SK-N-SH (cell line): ENCODE measurements around the gene SPON2. TPM values are rescaled to one million over a fixed set of nuclear protein-coding genes. Genes with fewer than 3 reads are reported as not detected.

Experiments
- CTCF ChIA-PET: fragments of 300-600, 350-600 bp; formaldehyde crosslinking; extraction: SDS; loops from one replicate; lab custom pipeline; 2021; lab: Yijun Ruan, JAX
- POLR2A ChIA-PET: fragments of 350-600 bp; sonication (Branson Sonifier 250); formaldehyde crosslinking; extraction: SDS; loops from one replicate; lab custom pipeline; 2020; ENCODE audit warnings: antibody characterized with exemption, inconsistent platforms; lab: Yijun Ruan, JAX
- DNase-seq: peaks from one replicate; pipeline ENCODE4 v3.0.0; 2012
- H2AFZ ChIP-seq: fragments of 200-600 bp; sonication (generic); 2 replicates; pipeline ENCODE4 v1.8.1; 2016; ENCODE audit warnings: antibody characterized with exemption, mild to moderate bottlenecking, low read depth
- H3F3A ChIP-seq: fragments of 200-600 bp; sonication (generic); replicated peaks from 2 replicates; pipeline ENCODE3; 2016; ENCODE audit warnings: antibody characterized with exemption, mild to moderate bottlenecking; ENCODE audit not compliant: insufficient read depth
- H3K27ac ChIP-seq, 2 experiments: fragments of 200-500 bp in 1 of 2; fragments of 200-600 bp in 1 of 2; sonication (Bioruptor generic) in 1 of 2; sonication (generic), shearing (Covaris generic) in 1 of 2; 2 replicates each; pipeline versions ENCODE4 v1.5.1 to v1.6.1; 2014 to 2016; ENCODE audit warnings: low read depth in 2 of 2, inconsistent platforms in 1 of 2, low read length in 1 of 2, mild to moderate bottlenecking in 1 of 2, mixed read lengths in 1 of 2
- H3K27me3 ChIP-seq: fragments of 200-600 bp; sonication (generic), shearing (Covaris generic); 2 replicates; pipeline ENCODE4 v1.6.1; 2016; ENCODE audit warnings: mixed run types; ENCODE audit not compliant: insufficient read depth
- H3K36me3 ChIP-seq, 2 experiments: fragments of 200-500 bp in 1 of 2; fragments of 200-600 bp in 1 of 2; sonication (Bioruptor generic) in 1 of 2; sonication (generic) in 1 of 2; replicated peaks in 1 of 2; 2 replicates each; pipeline versions ENCODE3 to v1.5.1; 2014 to 2016; ENCODE audit warnings: low read length in 1 of 2, mild to moderate bottlenecking in 1 of 2; ENCODE audit not compliant: insufficient read depth in 2 of 2, control insufficient read depth in 1 of 2
- H3K4me1 ChIP-seq, 2 experiments: fragments of 200-500 bp in 1 of 2; fragments of 200-600 bp in 1 of 2; sonication (Bioruptor generic) in 1 of 2; sonication (generic), shearing (Covaris generic) in 1 of 2; 2 replicates each; pipeline versions ENCODE4 v1.5.1 to v1.6.1; 2014 to 2016; ENCODE audit warnings: low read depth in 1 of 2, low read length in 1 of 2, mixed run types in 1 of 2; ENCODE audit not compliant: insufficient read depth in 2 of 2, control insufficient read depth in 1 of 2
- H3K4me2 ChIP-seq: fragments of 200-600 bp; sonication (generic), shearing (Covaris generic); 2 replicates; pipeline ENCODE4 v1.6.1; 2017; ENCODE audit warnings: mixed run types
- H3K4me3 ChIP-seq, 2 experiments: fragments of 200-500 bp in 1 of 2; fragments of 200-600 bp in 1 of 2; sonication (Bioruptor generic) in 1 of 2; sonication (generic), shearing (Covaris generic) in 1 of 2; 2 replicates each; pipeline versions ENCODE4 v1.5.1 to v1.8.1; 2014 to 2016; ENCODE audit warnings: low read depth in 2 of 2, inconsistent platforms in 1 of 2, low read length in 1 of 2, mild to moderate bottlenecking in 1 of 2, mixed read lengths in 1 of 2, moderate library complexity in 1 of 2
- H3K79me2 ChIP-seq: fragments of 200-600 bp; sonication (generic); 2 replicates; pipeline ENCODE4 v1.8.1; 2017; ENCODE audit warnings: mild to moderate bottlenecking; ENCODE audit not compliant: insufficient read depth
- H3K9ac ChIP-seq: fragments of 200-600 bp; sonication (generic); 2 replicates; pipeline ENCODE4 v1.6.1; 2017; ENCODE audit warnings: mixed run types
- H3K9me2 ChIP-seq: fragments of 200-600 bp; sonication (generic); 2 replicates; pipeline ENCODE4 v1.6.1; 2017; ENCODE audit warnings: mixed run types
- H3K9me3 ChIP-seq: fragments of 200-600 bp; sonication (generic); 2 replicates; pipeline ENCODE4 v1.6.1; 2017; ENCODE audit warnings: mixed run types, mild to moderate bottlenecking, moderate library complexity
- H4K20me1 ChIP-seq: fragments of 200-600 bp; sonication (generic); 2 replicates; pipeline ENCODE4 v1.6.1; 2017; ENCODE audit warnings: mild to moderate bottlenecking, mixed run types; ENCODE audit not compliant: insufficient read depth
- CHD2 ChIP-seq: fragments of 150-350 bp; IDR thresholded peaks from 2 replicates; pipeline ENCODE4 v1.6.1; 2018; ENCODE audit warnings: low read length; ENCODE audit not compliant: partially characterized antibody
- ELF1 ChIP-seq: IDR thresholded peaks from 2 replicates; pipeline ENCODE4 v1.4.0; 2012
- EP300 ChIP-seq, 2 experiments: IDR thresholded peaks; 2 replicates each; pipeline versions ENCODE4 v1.4.0 to v1.6.1; 2012; ENCODE audit warnings: borderline replicate concordance in 1 of 2, low read depth in 1 of 2, low read length in 1 of 2
- EZH2phosphoT487 ChIP-seq: fragments of 200-600 bp; sonication (generic); IDR thresholded peaks from 2 replicates; pipeline ENCODE4 v1.6.1; 2017; ENCODE audit warnings: low read depth, mixed run types, mild to moderate bottlenecking, antibody characterized with exemption, moderate library complexity, borderline replicate concordance
- FOSL2 ChIP-seq: IDR thresholded peaks from 2 replicates; pipeline ENCODE4 v1.4.0; 2012; ENCODE audit warnings: low read depth, mild to moderate bottlenecking, moderate library complexity, borderline replicate concordance
- FOXM1 ChIP-seq: IDR thresholded peaks from 2 replicates; pipeline ENCODE4 v1.4.0; 2012; ENCODE audit warnings: low read depth, mild to moderate bottlenecking
- GATA2 ChIP-seq: sonication (generic); formaldehyde crosslinking; IDR thresholded peaks from 2 replicates; pipeline ENCODE4 v1.5.0; 2020; ENCODE audit warnings: mild to moderate bottlenecking, missing genetic modification reagents
- MXI1 ChIP-seq: IDR thresholded peaks from 2 replicates; pipeline ENCODE4 v1.6.1; 2012; ENCODE audit warnings: mild to moderate bottlenecking, low read depth, low read length, improper control_type of control experiment
- NFIC ChIP-seq: IDR thresholded peaks from 2 replicates; pipeline ENCODE4 v1.4.0; 2012; ENCODE audit warnings: borderline replicate concordance
- NRF1 ChIP-seq: IDR thresholded peaks from 2 replicates; pipeline ENCODE4 v1.6.1; 2012; ENCODE audit warnings: low read depth, mild to moderate bottlenecking, low read length
- POLR2AphosphoS5 ChIP-seq: IDR thresholded peaks from 2 replicates; pipeline ENCODE4 v1.6.1; 2012; ENCODE audit warnings: low read depth, low read length
- RCOR1 ChIP-seq: fragments of 150-350 bp; IDR thresholded peaks from 2 replicates; pipeline ENCODE4 v1.6.1; 2017; ENCODE audit warnings: antibody characterized with exemption, low read length
- RFX5 ChIP-seq: IDR thresholded peaks from 2 replicates; pipeline ENCODE4 v1.6.1; 2012; ENCODE audit warnings: mild to moderate bottlenecking, improper control_type of control experiment, low read length
- RXRA ChIP-seq: IDR thresholded peaks from 2 replicates; pipeline ENCODE4 v1.4.0; 2012; ENCODE audit warnings: low read depth, mild to moderate bottlenecking, borderline replicate concordance
- SIN3A ChIP-seq: IDR thresholded peaks from 2 replicates; pipeline ENCODE4 v1.6.1; 2012; ENCODE audit warnings: low read depth, mild to moderate bottlenecking, low read length, moderate library complexity, borderline replicate concordance
- TAF1 ChIP-seq: IDR thresholded peaks from 2 replicates; pipeline ENCODE4 v1.6.1; 2012; ENCODE audit warnings: low read depth, mild to moderate bottlenecking, low read length, moderate library complexity, borderline replicate concordance
- TEAD4 ChIP-seq: IDR thresholded peaks from 2 replicates; pipeline ENCODE4 v1.4.0; 2012; ENCODE audit warnings: mild to moderate bottlenecking, borderline replicate concordance; ENCODE audit not compliant: insufficient read depth
- YY1 ChIP-seq: IDR thresholded peaks from 2 replicates; pipeline ENCODE4 v1.4.0; 2012; ENCODE audit warnings: low read depth, mild to moderate bottlenecking
- WGBS: methylation state at CpG from one replicate; pipeline ENCODE4 v1.1.6; 2017; ENCODE audit warnings: low lambda C conversion rate; 5-methylcytosine and 5-hydroxymethylcytosine counted together
- polyA plus RNA-seq, 3 experiments: library from polyadenylated mRNA; depleted of rRNA; stranded (reverse); fragments of >200 nt; gene quantifications; 2 replicates each; pipeline ENCODE4 v1.2.3, GENCODE V29; 2012
- TF ChIP-seq, protein P1 (sequence below): IDR thresholded peaks from 2 replicates; pipeline ENCODE4 v1.4.0; 2012; ENCODE audit warnings: low read depth, borderline replicate concordance
- TF ChIP-seq, protein P2 (sequence below): IDR thresholded peaks from 2 replicates; pipeline ENCODE4; 2012
- TF ChIP-seq, protein P3 (sequence below): IDR thresholded peaks from 2 replicates; pipeline ENCODE4 v1.4.0; 2012; ENCODE audit warnings: low read depth, borderline replicate concordance
- TF ChIP-seq, protein P4 (sequence below): fragments of 150-350 bp; IDR thresholded peaks from 2 replicates; pipeline ENCODE4 v1.6.1; 2016; ENCODE audit warnings: mild to moderate bottlenecking, low read depth, low read length

SPON2 gene
- polyA plus RNA-seq, 1 of the 3 experiments (the other 2 are of a cell fraction) = 11.4 TPM

DNA sequence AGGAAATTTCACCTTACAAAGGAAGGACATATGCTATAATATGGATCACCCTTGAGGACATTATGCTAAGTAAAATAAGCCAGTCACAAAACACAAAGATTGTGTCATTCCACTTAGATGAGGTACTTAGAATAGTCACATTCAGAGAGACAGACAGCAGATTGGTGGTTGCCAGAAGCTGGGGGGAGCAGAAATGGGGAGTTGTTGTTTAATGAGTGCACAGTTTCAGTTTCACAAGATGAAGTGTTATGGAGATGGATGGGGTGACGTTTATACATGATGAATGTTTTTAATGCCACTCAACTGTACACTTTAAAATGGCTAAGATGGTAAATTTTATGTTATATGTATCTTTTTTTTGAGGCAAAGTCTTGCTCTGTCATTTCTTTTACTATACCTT lies 14.8 kb upstream of the SPON2 start (continued):
- TF ChIP-seq POLR2AphosphoS5 (no peak), TAF1 (no peak), MXI1 (no peak), NFIC (no peak), GATA2 (CRISPR knock-in tag) (no peak), RCOR1 (no peak), ELF1 (no peak), FOXM1 (no peak)
- TF ChIP-seq, protein P1, sequence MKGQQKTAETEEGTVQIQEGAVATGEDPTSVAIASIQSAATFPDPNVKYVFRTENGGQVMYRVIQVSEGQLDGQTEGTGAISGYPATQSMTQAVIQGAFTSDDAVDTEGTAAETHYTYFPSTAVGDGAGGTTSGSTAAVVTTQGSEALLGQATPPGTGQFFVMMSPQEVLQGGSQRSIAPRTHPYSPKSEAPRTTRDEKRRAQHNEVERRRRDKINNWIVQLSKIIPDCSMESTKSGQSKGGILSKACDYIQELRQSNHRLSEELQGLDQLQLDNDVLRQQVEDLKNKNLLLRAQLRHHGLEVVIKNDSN = no peak

DNA sequence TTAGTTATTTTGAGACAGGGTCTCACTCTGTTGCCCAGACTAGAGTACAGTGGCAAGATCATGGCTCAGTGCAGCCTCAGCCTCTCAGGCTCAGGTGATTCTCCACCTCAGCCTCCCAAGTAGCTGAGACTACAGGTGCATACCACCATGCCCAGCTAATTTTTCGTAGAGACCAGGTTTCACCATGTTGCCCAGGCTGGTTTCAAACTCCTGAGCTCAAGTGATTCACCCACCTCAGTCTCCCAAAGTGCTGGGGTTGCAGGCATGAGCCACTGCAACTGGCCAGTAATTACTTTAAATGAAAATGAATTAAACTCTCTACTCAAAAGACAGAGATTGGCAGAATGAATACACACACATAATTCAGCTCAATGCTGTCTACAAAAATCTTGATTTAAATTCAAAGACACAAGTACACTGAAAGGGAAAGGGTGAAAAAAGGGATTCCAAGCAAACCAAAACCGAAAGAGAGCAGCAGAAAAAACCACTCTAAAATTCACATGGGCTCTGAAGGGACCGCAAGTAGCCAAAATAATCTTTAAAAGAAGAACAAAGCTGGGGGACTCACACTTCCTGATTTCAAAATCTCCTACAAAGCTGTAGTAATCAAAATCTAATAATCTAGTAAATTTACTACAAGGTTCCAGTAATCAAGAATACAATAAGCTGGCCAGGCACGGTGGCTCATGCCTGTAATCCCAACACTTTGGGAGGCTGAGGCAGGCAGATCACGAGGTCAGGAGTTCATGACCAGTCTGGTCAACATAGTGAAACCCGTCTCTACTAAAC lies 11.8 kb upstream of the SPON2 start:
- Histone ChIP-seq H3K27ac (no peak overlapping the region), H3K9me3 (peaks cover 13% of the 10 kb centered on the region; the same call in 1 of the 2 replicates), H4K20me1 (no peaks in the 10 kb centered on the region), H3K36me3 (peaks cover 0 to 7% of the 10 kb centered on the region in 2 experiments), H3F3A (no peaks in the 10 kb centered on the region), H3K79me2 (no peaks in the 10 kb centered on the region), H3K4me1 (no peaks in the 10 kb centered on the region), H3K4me2 (no peak overlapping the region), H3K27me3 (no peaks in the 10 kb centered on the region), H2AFZ (no peak overlapping the region), H3K9me2 (no peaks in the 10 kb centered on the region), H3K4me3 (no peak overlapping the region), H3K9ac (no peak overlapping the region)
- WGBS = 44% methylated on average over 6 of the region's 6 CpGs
- DNase-seq = no peak
- TF ChIP-seq RCOR1 (no peak), POLR2AphosphoS5 (no peak), FOSL2 (no peak), CHD2 (no peak), GATA2 (CRISPR knock-in tag) (no peak), RFX5 (no peak), TEAD4 (no peak), YY1 (no peak), TAF1 (no peak), RXRA (no peak), NRF1 (no peak), EZH2phosphoT487 (no peak), SIN3A (no peak), ELF1 (no peak), EP300 (IDR thresholded peaks at IDR 0.05; ENCODE audit: borderline replicate concordance in 1 of 2, low read depth in 1 of 2, low read length in 1 of 2) (no peak), NFIC (no peak)
- TF ChIP-seq, protein P2, sequence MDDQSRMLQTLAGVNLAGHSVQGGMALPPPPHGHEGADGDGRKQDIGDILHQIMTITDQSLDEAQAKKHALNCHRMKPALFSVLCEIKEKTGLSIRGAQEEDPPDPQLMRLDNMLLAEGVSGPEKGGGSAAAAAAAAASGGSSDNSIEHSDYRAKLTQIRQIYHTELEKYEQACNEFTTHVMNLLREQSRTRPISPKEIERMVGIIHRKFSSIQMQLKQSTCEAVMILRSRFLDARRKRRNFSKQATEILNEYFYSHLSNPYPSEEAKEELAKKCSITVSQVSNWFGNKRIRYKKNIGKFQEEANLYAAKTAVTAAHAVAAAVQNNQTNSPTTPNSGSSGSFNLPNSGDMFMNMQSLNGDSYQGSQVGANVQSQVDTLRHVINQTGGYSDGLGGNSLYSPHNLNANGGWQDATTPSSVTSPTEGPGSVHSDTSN = no peak
- TF ChIP-seq, protein P3, sequence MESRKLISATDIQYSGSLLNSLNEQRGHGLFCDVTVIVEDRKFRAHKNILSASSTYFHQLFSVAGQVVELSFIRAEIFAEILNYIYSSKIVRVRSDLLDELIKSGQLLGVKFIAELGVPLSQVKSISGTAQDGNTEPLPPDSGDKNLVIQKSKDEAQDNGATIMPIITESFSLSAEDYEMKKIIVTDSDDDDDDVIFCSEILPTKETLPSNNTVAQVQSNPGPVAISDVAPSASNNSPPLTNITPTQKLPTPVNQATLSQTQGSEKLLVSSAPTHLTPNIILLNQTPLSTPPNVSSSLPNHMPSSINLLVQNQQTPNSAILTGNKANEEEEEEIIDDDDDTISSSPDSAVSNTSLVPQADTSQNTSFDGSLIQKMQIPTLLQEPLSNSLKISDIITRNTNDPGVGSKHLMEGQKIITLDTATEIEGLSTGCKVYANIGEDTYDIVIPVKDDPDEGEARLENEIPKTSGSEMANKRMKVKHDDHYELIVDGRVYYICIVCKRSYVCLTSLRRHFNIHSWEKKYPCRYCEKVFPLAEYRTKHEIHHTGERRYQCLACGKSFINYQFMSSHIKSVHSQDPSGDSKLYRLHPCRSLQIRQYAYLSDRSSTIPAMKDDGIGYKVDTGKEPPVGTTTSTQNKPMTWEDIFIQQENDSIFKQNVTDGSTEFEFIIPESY = no peak
- TF ChIP-seq, protein P4, sequence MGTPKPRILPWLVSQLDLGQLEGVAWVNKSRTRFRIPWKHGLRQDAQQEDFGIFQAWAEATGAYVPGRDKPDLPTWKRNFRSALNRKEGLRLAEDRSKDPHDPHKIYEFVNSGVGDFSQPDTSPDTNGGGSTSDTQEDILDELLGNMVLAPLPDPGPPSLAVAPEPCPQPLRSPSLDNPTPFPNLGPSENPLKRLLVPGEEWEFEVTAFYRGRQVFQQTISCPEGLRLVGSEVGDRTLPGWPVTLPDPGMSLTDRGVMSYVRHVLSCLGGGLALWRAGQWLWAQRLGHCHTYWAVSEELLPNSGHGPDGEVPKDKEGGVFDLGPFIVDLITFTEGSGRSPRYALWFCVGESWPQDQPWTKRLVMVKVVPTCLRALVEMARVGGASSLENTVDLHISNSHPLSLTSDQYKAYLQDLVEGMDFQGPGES = no peak
- CTCF ChIA-PET = interaction anchor here (0.8 to 1.4 kb wide), 2 partner anchors 18 to 65 kb away, joined by 3 to 4 read pairs; partner anchors contain the start of gene CTBP1
- POLR2A ChIA-PET = interaction anchor here (1.3 kb wide), 1 partner anchor 8 kb away, joined by 3 read pairs; no protein-coding TSS in a partner anchor
